Measurements from ENCODE around the gene CDK9.
"Not testable (repeated sequence)": the region's sequence is repeated elsewhere in the genome, so short reads cannot be mapped to it uniquely, and the experiment has no call there.

The CDK9 gene

GRCh38 chr9:127825319-127826051 lies 39.7 kb downstream of the CDK9 start:
- peak overlapping the region; percentile 56 for H3K27ac Mint-ChIP-seq
- no peak overlapping the region for H3K4me3 Mint-ChIP-seq
- H3K27me3 Mint-ChIP-seq: no peaks in the 10 kb centered on the region
- DNase-seq: no peak
- peaks cover 26 to 46% of the 10 kb centered on the region in 2 donors for H3K36me3 Mint-ChIP-seq
- ATAC-seq (replicated peaks): peak; percentile 29 to 30
- H3K4me1 Mint-ChIP-seq: peaks cover 9 to 14% of the 10 kb centered on the region in 2 donors
- H3K9me3 Mint-ChIP-seq: no peaks in the 10 kb centered on the region

GRCh38 chr9:127826253-127826913 lies 40.5 kb downstream of the CDK9 start:
- no peak overlapping the region for H3K4me3 Mint-ChIP-seq
- H3K4me1 Mint-ChIP-seq: peaks cover 9 to 14% of the 10 kb centered on the region in 2 donors
- no peak for ATAC-seq (replicated peaks)
- H3K9me3 Mint-ChIP-seq: no peaks in the 10 kb centered on the region
- DNase-seq: no peak
- H3K27ac Mint-ChIP-seq: peak overlapping the region; percentile 43
- no peaks in the 10 kb centered on the region for H3K27me3 Mint-ChIP-seq
- H3K36me3 Mint-ChIP-seq: peaks cover 23 to 42% of the 10 kb centered on the region in 2 donors

- no peak overlapping the region for H3K4me3 Mint-ChIP-seq
- no peaks in the 10 kb centered on the region for H3K9me3 Mint-ChIP-seq
- peaks cover 26 to 46% of the 10 kb centered on the region in 2 donors for H3K36me3 Mint-ChIP-seq
- peak overlapping the region; percentile 59 for H3K27ac Mint-ChIP-seq
- H3K27me3 Mint-ChIP-seq: no peaks in the 10 kb centered on the region
- ATAC-seq (replicated peaks) (no peak), DNase-seq (no peak)
- H3K4me1 Mint-ChIP-seq: peaks cover 13 to 25% of the 10 kb centered on the region in 2 donors
Measured at GRCh38 chr9:127828262-127829031, 42.6 kb downstream of the CDK9 start.

GRCh38 chr9:127829205-127829906 lies 43.5 kb downstream of the CDK9 start:
- H3K9me3 Mint-ChIP-seq: no peaks in the 10 kb centered on the region
- H3K4me3 Mint-ChIP-seq: no peak overlapping the region
- H3K27ac Mint-ChIP-seq: peak overlapping the region; percentile 84
- peaks cover 13 to 28% of the 10 kb centered on the region in 2 donors for H3K4me1 Mint-ChIP-seq
- DNase-seq (no peak), ATAC-seq (replicated peaks) (no peak)
- no peaks in the 10 kb centered on the region for H3K27me3 Mint-ChIP-seq
- peaks cover 24 to 42% of the 10 kb centered on the region in 2 donors for H3K36me3 Mint-ChIP-seq

GRCh38 chr9:127832248-127832647 lies 46.4 kb downstream of the CDK9 start:
- Mint-ChIP-seq H3K27ac (peak overlapping the region; percentile 61), H3K4me1 (peaks cover 24 to 47% of the 10 kb centered on the region in 2 donors), H3K36me3 (peaks cover 22 to 27% of the 10 kb centered on the region in 2 donors), H3K4me3 (no peak overlapping the region), H3K27me3 (no peaks in the 10 kb centered on the region), H3K9me3 (no peaks in the 10 kb centered on the region)
- ATAC-seq (replicated peaks) (no peak), DNase-seq (no peak)

GRCh38 chr9:127833555-127833954 lies 47.7 kb downstream of the CDK9 start:
- peaks cover 30 to 58% of the 10 kb centered on the region in 2 donors for H3K4me1 Mint-ChIP-seq
- peak overlapping the region in 1 of 2 donors; percentile 25 for H3K4me3 Mint-ChIP-seq
- H3K36me3 Mint-ChIP-seq: peaks cover 18 to 26% of the 10 kb centered on the region in 2 donors
- H3K9me3 Mint-ChIP-seq: no peaks in the 10 kb centered on the region
- H3K27ac Mint-ChIP-seq: peak overlapping the region; percentile 84
- no peaks in the 10 kb centered on the region for H3K27me3 Mint-ChIP-seq
- ATAC-seq (replicated peaks): peak; percentile 40
- no peak for DNase-seq

GRCh38 chr9:127835991-127836516 lies 50.2 kb downstream of the CDK9 start:
- peak overlapping the region; percentile 83 for H3K27ac Mint-ChIP-seq

GRCh38 chr9:127836561-127836960 lies 50.7 kb downstream of the CDK9 start:
- not testable (repeated sequence) for ATAC-seq (replicated peaks); DNase-seq; H3K27me3 Mint-ChIP-seq; H3K4me3 Mint-ChIP-seq; H3K9me3 Mint-ChIP-seq
- Mint-ChIP-seq H3K36me3 (peaks cover 19 to 35% of the 10 kb centered on the region in 2 donors), H3K4me1 (peaks cover 30 to 59% of the 10 kb centered on the region in 2 donors), H3K27ac (peak overlapping the region; percentile 83)

More at GRCh38 chr9:127835991-127836516, 50.2 kb downstream of the CDK9 start:
- Mint-ChIP-seq H3K36me3 (peaks cover 17 to 30% of the 10 kb centered on the region in 2 donors), H3K4me1 (peaks cover 30 to 59% of the 10 kb centered on the region in 2 donors), H3K27me3 (no peaks in the 10 kb centered on the region), H3K9me3 (no peaks in the 10 kb centered on the region), H3K4me3 (peak overlapping the region; percentile 29 to 58)
- ATAC-seq (replicated peaks) (peak; percentile 88), DNase-seq (peak; percentile 59)

- Mint-ChIP-seq H3K27me3 (no peaks in the 10 kb centered on the region), H3K27ac (no peak overlapping the region), H3K4me1 (peaks cover 28 to 57% of the 10 kb centered on the region in 2 donors), H3K4me3 (no peak overlapping the region), H3K9me3 (no peaks in the 10 kb centered on the region), H3K36me3 (peaks cover 17 to 33% of the 10 kb centered on the region in 2 donors)
- ATAC-seq (replicated peaks) (peak in 1 of 2 donors; percentile 29), DNase-seq (no peak)
Measured at GRCh38 chr9:127837346-127837745, 51.5 kb downstream of the CDK9 start.

- ATAC-seq (replicated peaks): no peak
- Mint-ChIP-seq H3K27ac (peak overlapping the region; percentile 56), H3K4me1 (peaks cover 27 to 46% of the 10 kb centered on the region in 2 donors), H3K36me3 (peaks cover 20 to 38% of the 10 kb centered on the region in 2 donors), H3K9me3 (no peaks in the 10 kb centered on the region), H3K4me3 (no peak overlapping the region), H3K27me3 (no peaks in the 10 kb centered on the region)
- DNase-seq: no peak
Measured at GRCh38 chr9:127838375-127839078, 52.7 kb downstream of the CDK9 start.
